GM23338 (cell line): Measurements from ENCODE around the gene FAM13B.

Experiments used
- CREB1 ChIP-seq: fragments of 250-450 bp; sonication (Bioruptor Pico); IDR thresholded peaks from 2 replicates; pipeline ENCODE4 v1.5.0; 2020; ENCODE audit warnings: low read depth, mild to moderate bottlenecking, moderate library complexity
- CTCF ChIP-seq, 2 experiments: fragments of 200-600 bp in 1 of 2; sonication (generic) in 1 of 2; conservative IDR thresholded peaks; 2 replicates each; pipeline versions ENCODE4 v1.5.1 to v1.6.1; 2016 to 2017; ENCODE audit warnings: antibody characterized with exemption in 2 of 2, low read depth in 2 of 2, mild to moderate bottlenecking in 2 of 2, moderate library complexity in 1 of 2
- ETS1 ChIP-seq: IDR thresholded peaks from 2 replicates; pipeline ENCODE4 v1.6.1; 2016; ENCODE audit warnings: antibody characterized with exemption
- EZH2 ChIP-seq: fragments of 200-600 bp; sonication (generic); IDR thresholded peaks from one replicate; pipeline ENCODE4 v1.8.0; 2017; ENCODE audit warnings: antibody characterized with exemption, mild to moderate bottlenecking, low read depth; ENCODE audit not compliant: unreplicated experiment
- EZH2phosphoT487 ChIP-seq: fragments of 200-600 bp; sonication (generic); IDR thresholded peaks from one replicate; pipeline ENCODE4 v1.8.1; 2018; ENCODE audit warnings: antibody characterized with exemption; ENCODE audit not compliant: unreplicated experiment
- JUNB ChIP-seq: IDR thresholded peaks from one replicate; pipeline ENCODE4 v1.6.1; 2016; ENCODE audit warnings: antibody characterized with exemption; ENCODE audit not compliant: unreplicated experiment
- POLR2AphosphoS5 ChIP-seq: IDR thresholded peaks from 2 replicates; pipeline ENCODE4 v1.6.1; 2016; ENCODE audit warnings: antibody characterized with exemption, low read depth
- REST ChIP-seq: IDR thresholded peaks from one replicate; pipeline ENCODE4 v1.6.1; 2018; ENCODE audit warnings: antibody characterized with exemption; ENCODE audit not compliant: unreplicated experiment
- ZNF462 ChIP-seq: fragments of 250-450 bp; sonication (Bioruptor Pico); IDR thresholded peaks from 2 replicates; pipeline ENCODE4 v1.5.0; 2020; ENCODE audit warnings: mild to moderate bottlenecking, moderate library complexity

GRCh38 chr5:137891849-137892248 is 141.0 kb downstream of the FAM13B start:
- TF ChIP-seq CTCF (conservative IDR thresholded peaks at IDR 0.05; ENCODE audit: low read depth in 2 of 2): peak in 1 of 2 experiments; percentile 53; a peak in 2 of 4 replicates
- no peak for TF ChIP-seq POLR2AphosphoS5
- no peak for TF ChIP-seq EZH2phosphoT487
- no peak for TF ChIP-seq CREB1 (CRISPR knock-in tag)
- no peak for TF ChIP-seq REST
- no peak for TF ChIP-seq EZH2
- TF ChIP-seq JUNB: no peak
- no peak for TF ChIP-seq ZNF462 (CRISPR knock-in tag)
- no peak for TF ChIP-seq ETS1
